CD4-positive, alpha-beta memory T cell (primary cell): Measurements from ENCODE around the gene WNT7B. TPM values are rescaled to one million over a fixed set of nuclear protein-coding genes. Genes with fewer than 3 reads are reported as not detected.

Experiments
- CTCF ChIA-PET: fragments of 350-600 bp; sonication (Branson Sonifier 250); formaldehyde crosslinking; loops from one replicate; lab custom pipeline; 2021; ENCODE audit warnings: inconsistent platforms; ENCODE audit not compliant: partially characterized antibody; lab: Charles Lee
- POLR2A ChIA-PET: fragments of 350-600 bp; sonication (Branson Sonifier 250); formaldehyde crosslinking; loops from one replicate; lab custom pipeline; 2021; ENCODE audit not compliant: partially characterized antibody; lab: Charles Lee
- DNase-seq, 5 donors: peaks; one replicate each; pipeline versions ENCODE4 v3.0.0 to v3.0.0-alpha.2; 2020 to 2022; ENCODE audit warnings: mixed read lengths in 1 of 5
- H3K27ac ChIP-seq: one replicate; pipeline ENCODE4 v1.7.0; 2013; ENCODE audit warnings: low read depth, low read length
- H3K27me3 ChIP-seq: 2 replicates; pipeline ENCODE4 v1.7.0; 2013; ENCODE audit warnings: mild to moderate bottlenecking, low read length, moderate library complexity; ENCODE audit not compliant: insufficient read depth
- H3K36me3 ChIP-seq: 2 replicates; pipeline ENCODE4 v1.7.0; 2013; ENCODE audit warnings: mild to moderate bottlenecking, low read length, moderate library complexity; ENCODE audit not compliant: insufficient read depth
- H3K4me1 ChIP-seq: 2 replicates; pipeline ENCODE4 v1.7.0; 2013; ENCODE audit warnings: mild to moderate bottlenecking, low read length, moderate library complexity; ENCODE audit not compliant: insufficient read depth
- H3K4me3 ChIP-seq, 2 donors: one replicate each; pipeline ENCODE4 v1.7.0; 2013; ENCODE audit warnings: low read length in 2 of 2, mild to moderate bottlenecking in 1 of 2
- H3K9me3 ChIP-seq, 2 donors: one replicate each; pipeline ENCODE4 v1.7.0; 2013; ENCODE audit warnings: low read length in 2 of 2, control low read depth in 1 of 2; ENCODE audit not compliant: control insufficient read depth in 1 of 2
- H3K27ac Mint-ChIP-seq, 7 donors: one replicate each; pipeline ENCODE4 v1.8.0; 2020 to 2021; ENCODE audit warnings: mixed read lengths in 7 of 7, mild to moderate bottlenecking in 6 of 7, inconsistent platforms in 3 of 7, moderate library complexity in 3 of 7
- H3K27me3 Mint-ChIP-seq, 2 donors: one replicate each; pipeline ENCODE4 v1.8.0; 2020 to 2021; ENCODE audit warnings: mixed read lengths in 2 of 2
- H3K36me3 Mint-ChIP-seq, 2 donors: one replicate each; pipeline ENCODE4 v1.8.0; 2020 to 2021; ENCODE audit warnings: mixed read lengths in 2 of 2, inconsistent platforms in 1 of 2, mild to moderate bottlenecking in 1 of 2
- H3K4me1 Mint-ChIP-seq, 4 donors: one replicate each; pipeline ENCODE4 v1.8.0; 2020 to 2021; ENCODE audit warnings: mixed read lengths in 4 of 4, mild to moderate bottlenecking in 1 of 4
- H3K4me3 Mint-ChIP-seq, 8 donors: one replicate each; pipeline ENCODE4 v1.8.0; 2020 to 2021; ENCODE audit warnings: mixed read lengths in 8 of 8, mild to moderate bottlenecking in 7 of 8, moderate library complexity in 6 of 8, inconsistent platforms in 3 of 8
- H3K9me3 Mint-ChIP-seq, 8 donors: one replicate each; pipeline ENCODE4 v1.8.0; 2020 to 2021; ENCODE audit warnings: mixed read lengths in 8 of 8, mild to moderate bottlenecking in 5 of 8, inconsistent platforms in 3 of 8, moderate library complexity in 1 of 8
- intact Hi-C: fragments of 100-400 bp; cut with micrococcal nuclease; formaldehyde crosslinking; loops from one replicate; pipeline ENCODE4 v1.15.1; 2023
- polyA plus RNA-seq, 2 donors: library from polyadenylated mRNA; unstranded; fragments of 300-500 nt; fragmentation: Illumina TruSeq; gene quantifications; one replicate each; pipeline ENCODE4 v1.2.3, GENCODE V29; 2021
- total RNA-seq, 2 experiments: library from RNA; stranded (reverse); gene quantifications; one replicate each; pipeline ENCODE4 v1.2.3, GENCODE V29; 2021

Gene WNT7B
- total and polyA plus RNA-seq, 4 experiments from 2014 or later = not detected

DNA sequence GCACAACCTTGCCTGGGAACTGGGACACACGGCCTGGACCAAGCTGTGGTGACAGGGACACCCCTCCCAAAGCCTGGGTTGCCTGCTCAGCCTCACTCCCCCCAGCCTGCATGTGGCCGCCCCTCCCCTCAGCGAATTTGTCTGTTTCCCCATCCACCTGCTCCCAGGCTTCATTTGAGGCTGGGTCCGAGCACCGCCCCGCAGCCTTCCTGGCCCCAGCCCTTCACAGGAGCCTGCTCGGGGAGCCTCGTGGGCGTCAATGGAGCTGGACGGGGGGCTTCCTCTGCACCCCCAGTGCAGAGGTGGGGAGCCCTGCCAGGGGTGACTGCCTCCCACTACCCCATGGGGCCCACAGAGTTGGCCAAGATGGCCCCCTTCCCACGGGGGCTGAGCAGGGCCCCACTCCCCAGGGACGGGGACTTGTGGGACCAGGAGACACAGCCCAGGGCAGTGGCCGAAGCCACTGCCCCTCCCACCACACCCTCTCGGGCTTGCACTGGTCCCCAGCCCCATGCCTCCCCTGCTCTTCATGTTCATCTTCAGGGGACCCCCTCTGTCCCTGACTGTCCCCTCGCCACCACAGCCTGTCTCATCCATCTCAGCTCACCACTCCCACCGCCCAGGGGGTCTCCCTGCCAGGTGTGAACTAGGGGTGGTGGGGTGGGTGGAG lies 91.7 kb downstream of the WNT7B start:
- Histone ChIP-seq H3K4me3 (no peak overlapping the region), H3K4me1 (no peaks in the 10 kb centered on the region), H3K36me3 (no peaks in the 10 kb centered on the region), H3K9me3 (no peaks in the 10 kb centered on the region), H3K27me3 (no peaks in the 10 kb centered on the region), H3K27ac (no peak overlapping the region)
- no peak for DNase-seq
- Mint-ChIP-seq H3K4me3 (no peak overlapping the region), H3K4me1 (no peaks in the 10 kb centered on the region), H3K27ac (no peak overlapping the region), H3K36me3 (no peaks in the 10 kb centered on the region), H3K9me3 (peaks cover 0 to 4% (median 0%) of the 10 kb centered on the region in 8 donors), H3K27me3 (peaks cover 15 to 27% of the 10 kb centered on the region in 2 donors)
- ChIA-PET CTCF (no interaction called here), POLR2A (no interaction called here)
- intact Hi-C loops = no loop called here

DNA sequence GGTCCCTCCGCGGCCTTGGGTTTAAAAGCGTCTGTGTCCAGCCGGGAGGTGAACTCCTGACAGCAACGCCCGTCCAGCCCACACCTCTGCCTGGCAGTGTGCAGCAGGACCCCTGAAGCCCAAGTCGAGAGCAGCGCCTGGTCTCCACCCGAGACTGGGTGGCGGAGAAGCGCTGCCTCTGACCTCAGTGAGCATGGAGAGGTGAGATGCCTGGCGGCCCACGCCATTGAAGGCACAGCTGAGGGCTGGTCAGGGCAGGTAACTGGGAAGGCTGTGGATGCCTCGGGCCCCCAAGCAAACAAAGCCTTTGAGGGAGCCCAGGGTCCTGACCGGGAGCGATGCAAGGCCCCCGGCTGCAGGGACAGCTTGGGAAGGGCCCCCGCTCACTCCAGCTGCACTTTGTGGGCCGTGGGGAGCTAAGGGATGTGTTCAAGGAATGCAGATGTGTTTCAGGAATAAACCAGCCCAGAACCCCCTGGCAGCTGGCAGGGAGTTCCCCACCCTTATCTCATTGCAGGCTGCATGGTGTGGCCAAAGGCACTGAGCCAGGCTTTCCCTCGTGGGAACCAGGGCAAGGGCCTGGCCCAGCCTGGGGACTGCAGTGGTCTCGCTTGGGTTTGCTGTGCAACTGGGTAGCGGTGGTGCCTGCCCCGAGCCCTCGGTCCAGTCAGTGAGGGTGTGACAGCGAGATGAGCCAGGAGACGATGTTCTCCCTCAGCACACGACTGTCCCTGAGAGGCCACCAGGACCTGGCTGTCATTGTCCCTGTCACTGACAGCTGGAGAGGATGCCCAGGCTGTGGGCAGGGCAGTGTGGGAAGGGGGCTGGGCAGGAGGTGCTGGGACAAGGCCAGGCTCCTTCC lies 92.5 kb downstream of the WNT7B start:
- H3K9me3 Mint-ChIP-seq = peaks cover 0 to 4% (median 0%) of the 10 kb centered on the region in 8 donors
- intact Hi-C loops = no loop called here
- DNase-seq = no peak
- H3K4me3 ChIP-seq = no peak overlapping the region
- no peaks in the 10 kb centered on the region for H3K9me3 ChIP-seq
- H3K36me3 Mint-ChIP-seq = no peaks in the 10 kb centered on the region
- no peak overlapping the region for H3K27ac Mint-ChIP-seq
- no peaks in the 10 kb centered on the region for H3K4me1 Mint-ChIP-seq
- ChIA-PET POLR2A (no interaction called here), CTCF (no interaction called here)
- H3K4me3 Mint-ChIP-seq = no peak overlapping the region
- H3K4me1 ChIP-seq = no peaks in the 10 kb centered on the region
- H3K27me3 ChIP-seq = no peaks in the 10 kb centered on the region
- peaks cover 18 to 33% of the 10 kb centered on the region in 2 donors for H3K27me3 Mint-ChIP-seq
- H3K36me3 ChIP-seq = no peaks in the 10 kb centered on the region
- no peak overlapping the region for H3K27ac ChIP-seq

DNA sequence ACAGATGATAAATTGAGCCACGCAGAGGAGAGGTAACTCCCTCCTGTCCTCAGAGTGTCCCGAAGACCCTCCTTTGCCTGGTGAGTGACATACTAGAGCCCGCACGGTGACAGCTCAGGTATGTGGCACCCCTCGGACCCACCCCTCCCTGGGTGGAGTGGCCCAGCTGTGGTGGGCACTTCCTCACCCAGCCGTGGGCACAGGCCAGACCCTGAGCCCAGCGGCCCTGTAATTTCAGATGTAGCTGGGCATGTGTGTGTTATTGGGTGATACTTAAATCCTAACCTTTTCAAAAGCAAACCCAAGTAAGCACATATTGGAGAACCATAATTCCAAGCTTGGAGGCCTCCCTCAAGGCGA lies 93.2 kb downstream of the WNT7B start:
- no peak overlapping the region for H3K4me3 Mint-ChIP-seq
- Histone ChIP-seq H3K27me3 (no peaks in the 10 kb centered on the region), H3K9me3 (no peaks in the 10 kb centered on the region), H3K4me1 (no peaks in the 10 kb centered on the region), H3K4me3 (no peak overlapping the region), H3K36me3 (no peaks in the 10 kb centered on the region), H3K27ac (no peak overlapping the region)
- intact Hi-C loops = no loop called here
- H3K9me3 Mint-ChIP-seq = peaks cover 0 to 4% (median 0%) of the 10 kb centered on the region in 8 donors
- ChIA-PET POLR2A (no interaction called here), CTCF (no interaction called here)
- no peaks in the 10 kb centered on the region for H3K4me1 Mint-ChIP-seq
- H3K27ac Mint-ChIP-seq = no peak overlapping the region
- H3K27me3 Mint-ChIP-seq = peaks cover 21 to 34% of the 10 kb centered on the region in 2 donors
- no peaks in the 10 kb centered on the region for H3K36me3 Mint-ChIP-seq
- no peak for DNase-seq

DNA sequence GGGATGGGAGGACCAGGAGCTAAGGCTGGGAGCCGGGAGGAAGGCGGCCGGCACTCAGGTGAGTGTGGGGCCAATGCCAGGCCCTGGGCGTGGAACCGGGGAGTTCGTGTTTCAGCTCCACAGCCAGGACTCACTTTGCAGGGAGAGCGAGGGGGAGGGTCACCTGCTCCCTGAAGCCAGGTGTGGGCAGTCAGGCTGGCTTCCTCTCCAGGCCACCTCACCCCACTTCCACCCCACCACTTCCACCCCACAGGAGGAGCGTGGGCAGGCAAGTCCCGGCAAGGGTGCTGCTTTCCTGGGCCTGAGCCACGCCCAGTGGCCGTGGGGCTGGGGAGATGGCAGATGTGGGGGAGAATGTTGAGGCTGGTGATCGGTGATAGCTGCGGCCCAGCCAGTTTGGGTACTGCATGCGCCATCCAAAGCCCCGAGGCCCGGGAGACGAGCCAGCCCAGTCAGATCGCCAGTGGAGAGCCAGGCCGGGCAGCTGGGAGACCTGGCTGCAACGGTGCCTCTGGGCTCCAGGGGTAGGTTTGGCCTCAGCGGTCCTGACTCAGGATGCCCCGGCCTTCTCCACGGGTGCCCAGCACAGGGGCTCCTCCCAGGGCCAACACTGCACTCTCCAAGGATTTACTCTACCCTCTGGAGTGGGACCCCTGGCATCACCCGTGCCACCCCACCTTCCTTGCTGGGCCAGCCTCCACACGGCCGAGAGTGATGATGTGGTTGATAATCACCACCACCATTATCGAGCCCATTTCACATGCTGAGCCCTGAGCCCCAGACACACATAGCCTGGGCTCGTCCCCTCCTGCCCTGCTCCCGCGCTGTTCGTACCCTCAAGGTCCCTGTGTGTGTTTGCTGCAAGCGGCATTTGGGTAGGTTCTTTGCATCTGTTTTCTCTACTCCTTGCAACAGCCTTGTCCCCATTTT lies 93.8 kb downstream of the WNT7B start:
- POLR2A ChIA-PET = no interaction called here

DNA sequence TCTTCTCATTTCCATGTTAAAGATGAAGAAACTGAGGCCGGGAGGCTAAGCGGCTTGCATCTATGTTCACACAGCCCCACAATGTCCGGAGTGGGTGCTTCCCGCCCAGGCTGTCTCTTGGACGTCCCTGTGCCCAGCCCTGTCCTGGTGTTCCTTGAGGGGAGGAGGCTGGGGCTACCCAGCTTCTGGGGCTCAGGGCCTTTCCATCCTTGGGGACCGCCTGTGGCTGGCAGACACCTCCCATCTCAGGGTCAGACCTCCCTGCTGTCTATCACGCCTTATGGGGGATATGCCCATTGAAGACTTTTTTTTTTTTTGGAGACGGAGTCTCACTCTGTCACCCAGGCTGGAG lies 95.5 kb downstream of the WNT7B start:
- intact Hi-C loops = no loop called here
- no peak overlapping the region for H3K27ac Mint-ChIP-seq
- peaks cover 0 to 2% (median 0%) of the 10 kb centered on the region in 8 donors for H3K9me3 Mint-ChIP-seq
- CTCF ChIA-PET = no interaction called here
- no peaks in the 10 kb centered on the region for H3K36me3 Mint-ChIP-seq
- DNase-seq = no peak
- Histone ChIP-seq H3K4me1 (no peaks in the 10 kb centered on the region), H3K36me3 (no peaks in the 10 kb centered on the region), H3K4me3 (no peak overlapping the region), H3K9me3 (no peaks in the 10 kb centered on the region), H3K27me3 (no peaks in the 10 kb centered on the region), H3K27ac (no peak overlapping the region)
- H3K4me1 Mint-ChIP-seq = no peaks in the 10 kb centered on the region
- H3K27me3 Mint-ChIP-seq = peaks cover 25 to 26% of the 10 kb centered on the region in 2 donors
- H3K4me3 Mint-ChIP-seq = no peak overlapping the region
- POLR2A ChIA-PET = no interaction called here

More for the DNA sequence above, 93.8 kb downstream of the WNT7B start:
- no peaks in the 10 kb centered on the region for H3K36me3 ChIP-seq
- H3K27ac ChIP-seq = no peak overlapping the region
- Mint-ChIP-seq H3K27ac (no peak overlapping the region), H3K27me3 (peaks cover 24 to 34% of the 10 kb centered on the region in 2 donors), H3K4me1 (no peaks in the 10 kb centered on the region), H3K9me3 (peaks cover 0 to 2% (median 0%) of the 10 kb centered on the region in 8 donors), H3K36me3 (no peaks in the 10 kb centered on the region), H3K4me3 (no peak overlapping the region)
- H3K4me1 ChIP-seq = no peaks in the 10 kb centered on the region
- CTCF ChIA-PET = no interaction called here
- no peaks in the 10 kb centered on the region for H3K9me3 ChIP-seq
- DNase-seq = no peak
- intact Hi-C loops = no loop called here
- H3K27me3 ChIP-seq = no peaks in the 10 kb centered on the region
- no peak overlapping the region for H3K4me3 ChIP-seq

DNA sequence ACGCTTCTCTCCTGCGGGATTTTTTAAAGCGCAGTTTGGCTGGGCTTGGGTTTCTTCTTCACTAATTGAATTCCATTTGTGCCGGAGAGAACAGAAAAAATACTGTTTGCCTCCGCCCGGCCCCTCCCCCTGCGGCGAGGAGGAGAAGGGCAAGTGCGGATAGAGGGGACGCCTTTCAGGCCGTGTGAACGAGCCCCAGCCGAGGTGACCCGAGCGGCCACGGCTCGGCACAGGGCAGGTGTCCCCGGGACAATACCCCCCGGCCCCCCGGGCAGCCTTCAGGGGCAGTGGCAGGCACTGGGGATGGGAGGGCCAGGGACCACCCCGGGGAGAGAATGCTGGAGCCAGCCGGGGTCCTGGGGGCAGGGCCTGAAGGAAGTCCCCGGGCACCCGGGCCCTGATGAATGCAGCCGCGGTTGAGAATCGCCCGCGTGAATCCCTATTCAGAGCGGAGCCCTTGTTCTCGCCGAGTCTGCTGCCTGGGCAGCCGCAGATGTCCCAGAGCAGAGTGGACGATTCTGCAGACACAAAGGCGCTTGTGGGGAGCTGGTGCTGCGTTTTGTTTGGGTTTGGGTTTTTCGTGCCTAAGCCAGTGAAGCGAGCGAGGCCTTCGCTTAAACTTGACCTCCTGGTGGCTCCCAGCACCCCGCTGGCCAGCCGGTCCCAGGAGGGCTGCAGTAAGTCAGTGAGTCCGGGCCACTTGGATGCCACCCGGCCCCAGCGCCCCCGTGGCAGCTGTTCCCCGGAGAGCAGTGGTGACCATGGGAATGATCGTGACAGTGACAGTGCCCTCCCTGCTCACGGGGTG lies 96.0 kb downstream of the WNT7B start:
- POLR2A ChIA-PET = no interaction called here
- Mint-ChIP-seq H3K27ac (no peak overlapping the region), H3K36me3 (no peaks in the 10 kb centered on the region), H3K9me3 (peaks cover 0 to 2% (median 0%) of the 10 kb centered on the region in 8 donors), H3K27me3 (peaks cover 24 to 25% of the 10 kb centered on the region in 2 donors), H3K4me3 (no peak overlapping the region), H3K4me1 (no peaks in the 10 kb centered on the region)
- no peaks in the 10 kb centered on the region for H3K9me3 ChIP-seq
- H3K4me1 ChIP-seq = no peaks in the 10 kb centered on the region
- CTCF ChIA-PET = no interaction called here
- intact Hi-C loops = no loop called here
- no peaks in the 10 kb centered on the region for H3K36me3 ChIP-seq
- no peaks in the 10 kb centered on the region for H3K27me3 ChIP-seq
- no peak overlapping the region for H3K27ac ChIP-seq
- no peak for DNase-seq
- H3K4me3 ChIP-seq = no peak overlapping the region
